Measurements from ENCODE around the gene DCAF5.
"Not testable (repeated sequence)": the region's sequence is repeated elsewhere in the genome, so short reads cannot be mapped to it uniquely, and the experiment has no call there.

The DCAF5 gene

GRCh38 chr14:69096781-69097475 is 56.0 kb downstream of the DCAF5 start:
- DNase-seq, result no peak

GRCh38 chr14:69096246-69096645 is 56.7 kb downstream of the DCAF5 start:
- DNase-seq, result no peak

GRCh38 chr14:69094481-69094880 is 58.4 kb downstream of the DCAF5 start:
- no peak for DNase-seq

GRCh38 chr14:69093631-69094421 is 59.1 kb downstream of the DCAF5 start:
- no peak for DNase-seq

GRCh38 chr14:69092840-69093422 is 60.0 kb downstream of the DCAF5 start:
- no peak for DNase-seq

- no peak for DNase-seq
Observed at GRCh38 chr14:69091695-69092094, 61.2 kb downstream of the DCAF5 start.

- no peak for DNase-seq
Observed at GRCh38 chr14:69091006-69091405, 61.9 kb downstream of the DCAF5 start.

GRCh38 chr14:69090187-69090789 is 62.6 kb downstream of the DCAF5 start:
- peak; percentile 29 for DNase-seq

GRCh38 chr14:69089046-69089445 is 63.9 kb downstream of the DCAF5 start:
- DNase-seq, result no peak

- peak; percentile 52 for DNase-seq
Observed at GRCh38 chr14:69088586-69088985, 64.3 kb downstream of the DCAF5 start.

GRCh38 chr14:69087061-69087461 is 65.9 kb downstream of the DCAF5 start:
- DNase-seq, result no peak

GRCh38 chr14:69086537-69086936 is 66.4 kb downstream of the DCAF5 start:
- no peak for DNase-seq

GRCh38 chr14:69084023-69084422 is 68.9 kb downstream of the DCAF5 start:
- DNase-seq, result no peak

- DNase-seq, result no peak
Observed at GRCh38 chr14:69083181-69083580, 69.7 kb downstream of the DCAF5 start.

GRCh38 chr14:69081271-69081670 is 71.6 kb downstream of the DCAF5 start:
- no peak for DNase-seq

- no peak for DNase-seq
Observed at GRCh38 chr14:69079747-69080146, 73.2 kb downstream of the DCAF5 start.

- no peak for DNase-seq
Observed at GRCh38 chr14:69079188-69079742, 73.7 kb downstream of the DCAF5 start.

- no peak for DNase-seq
Observed at GRCh38 chr14:69077841-69078240, 75.1 kb downstream of the DCAF5 start.

- not testable (repeated sequence) for DNase-seq
Observed at GRCh38 chr14:69077185-69077584, 75.7 kb downstream of the DCAF5 start.

GRCh38 chr14:69076341-69076740 is 76.6 kb downstream of the DCAF5 start:
- DNase-seq, result no peak

GRCh38 chr14:69073915-69074314 is 79.0 kb downstream of the DCAF5 start:
- peak; percentile 17 for DNase-seq

GRCh38 chr14:69073429-69073828 is 79.5 kb downstream of the DCAF5 start:
- no peak for DNase-seq

- no peak for DNase-seq
Observed at GRCh38 chr14:69072584-69072983, 80.3 kb downstream of the DCAF5 start.

Measured in MV-4-11 (cell line).